ENCODE results near the gene PLCD1. TPM values are rescaled to one million over a fixed set of nuclear protein-coding genes. Genes with fewer than 3 reads are reported as not detected.
"Not testable (repeated sequence)": the region's sequence is repeated elsewhere in the genome, so short reads cannot be mapped to it uniquely, and the experiment has no call there.

PLCD1 gene
- total RNA-seq, 3 donors from 2014 or later, result 1.8 to 3.4 (median 1.9) TPM

DNA sequence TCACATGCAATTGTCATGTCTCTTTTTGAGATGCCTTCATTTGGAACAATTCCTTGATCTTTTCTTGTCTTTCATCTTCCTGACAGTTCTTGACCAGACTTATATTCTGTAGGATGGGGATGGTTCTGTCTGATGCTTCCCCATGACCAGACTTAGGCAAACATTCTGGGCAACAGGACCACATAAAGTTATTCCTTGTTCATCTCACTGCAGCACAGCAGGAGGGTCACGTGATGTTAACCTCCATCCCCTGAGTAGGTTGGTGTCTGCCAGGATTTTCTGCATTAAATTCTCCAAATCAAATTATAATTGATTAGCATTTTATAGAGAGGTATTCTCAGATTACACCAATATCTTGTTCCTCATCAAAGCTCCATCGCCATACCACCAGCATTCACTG lies 17.4 kb upstream of the PLCD1 start:
- H3K36me3 Mint-ChIP-seq (ENCODE audit: insufficient read depth), result peaks cover 8% of the 10 kb centered on the region
- H3K4me1 Mint-ChIP-seq (ENCODE audit: low read depth), result peaks cover 1% of the 10 kb centered on the region
- ATAC-seq, result no peak
- no peak overlapping the region for H3K4me3 Mint-ChIP-seq
- H3K27me3 Mint-ChIP-seq (ENCODE audit: low read depth), result no peaks in the 10 kb centered on the region
- no peak for DNase-seq
- H3K9me3 Mint-ChIP-seq, result no peaks in the 10 kb centered on the region

GRCh38 chr3:38046027-38046426 lies 16.6 kb upstream of the PLCD1 start:
- ATAC-seq (no peak), DNase-seq (no peak)
- peaks cover 1% of the 10 kb centered on the region for H3K4me1 Mint-ChIP-seq (ENCODE audit: low read depth)
- H3K9me3 Mint-ChIP-seq, result no peaks in the 10 kb centered on the region
- H3K36me3 Mint-ChIP-seq (ENCODE audit: insufficient read depth), result peaks cover 8% of the 10 kb centered on the region
- no peak overlapping the region for H3K4me3 Mint-ChIP-seq
- no peaks in the 10 kb centered on the region for H3K27me3 Mint-ChIP-seq (ENCODE audit: low read depth)

DNA sequence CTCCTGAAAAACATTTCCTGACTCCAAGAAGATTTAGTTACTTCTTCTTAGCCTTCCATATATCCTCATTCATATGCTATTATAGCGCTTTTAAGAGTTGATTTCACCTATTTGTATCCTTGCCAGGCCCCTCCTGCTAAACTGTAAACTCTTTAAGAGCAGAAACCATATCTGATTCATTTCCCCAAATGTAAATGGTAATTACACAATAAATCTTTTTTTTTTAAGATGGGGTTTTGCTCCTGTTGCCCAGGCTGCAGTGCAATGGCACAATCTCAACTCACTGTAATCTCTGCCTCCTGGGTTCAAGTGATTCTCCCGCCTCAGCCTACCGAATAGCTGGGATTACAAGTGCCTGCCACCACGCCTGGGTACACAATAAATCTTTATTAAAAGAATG lies 14.0 kb upstream of the PLCD1 start:
- Mint-ChIP-seq H3K27me3 (ENCODE audit: low read depth) (no peaks in the 10 kb centered on the region), H3K36me3 (ENCODE audit: insufficient read depth) (peaks cover 8% of the 10 kb centered on the region), H3K9me3 (peaks cover 4% of the 10 kb centered on the region), H3K4me3 (no peak overlapping the region), H3K4me1 (ENCODE audit: low read depth) (peaks cover 22% of the 10 kb centered on the region)
- DNase-seq (no peak), ATAC-seq (no peak)

- Mint-ChIP-seq H3K36me3 (ENCODE audit: insufficient read depth) (peaks cover 5% of the 10 kb centered on the region), H3K9me3 (peaks cover 10% of the 10 kb centered on the region), H3K4me3 (peak overlapping the region; percentile 76), H3K4me1 (ENCODE audit: low read depth) (peaks cover 38% of the 10 kb centered on the region), H3K27me3 (ENCODE audit: low read depth) (no peaks in the 10 kb centered on the region)
- DNase-seq, result no peak
- ATAC-seq, result no peak
Measured at GRCh38 chr3:38040401-38040800, 11.0 kb upstream of the PLCD1 start.

DNA sequence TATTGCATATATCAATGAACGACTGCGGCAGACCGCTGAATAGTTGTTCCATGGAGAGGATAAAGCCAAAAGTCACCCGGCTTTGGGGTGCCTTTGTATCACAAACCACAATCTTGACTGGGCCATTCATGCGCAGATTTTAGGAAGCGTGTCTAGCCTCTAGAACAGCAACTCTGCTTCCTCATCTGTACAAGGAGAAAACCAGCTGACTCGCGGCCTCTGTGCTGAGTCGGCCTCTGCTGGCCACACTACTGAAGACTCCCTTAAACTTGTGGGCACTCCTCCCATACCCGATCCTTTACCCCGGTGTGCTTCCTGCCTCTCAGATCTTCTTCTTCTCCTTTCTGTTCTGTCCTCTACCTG lies 10.4 kb upstream of the PLCD1 start:
- H3K4me3 Mint-ChIP-seq, result peak overlapping the region; percentile 76
- ATAC-seq, result peak; percentile 11 to 16
- H3K27me3 Mint-ChIP-seq (ENCODE audit: low read depth), result no peaks in the 10 kb centered on the region
- H3K9me3 Mint-ChIP-seq, result peaks cover 10% of the 10 kb centered on the region
- peaks cover 38% of the 10 kb centered on the region for H3K4me1 Mint-ChIP-seq (ENCODE audit: low read depth)
- peak; percentile 38 for DNase-seq
- H3K36me3 Mint-ChIP-seq (ENCODE audit: insufficient read depth), result peaks cover 5% of the 10 kb centered on the region

- Mint-ChIP-seq H3K9me3 (peaks cover 10% of the 10 kb centered on the region), H3K4me1 (ENCODE audit: low read depth) (peaks cover 36% of the 10 kb centered on the region), H3K36me3 (ENCODE audit: insufficient read depth) (peaks cover 5% of the 10 kb centered on the region), H3K27me3 (ENCODE audit: low read depth) (no peaks in the 10 kb centered on the region), H3K4me3 (peak within 1 kb of the TSS; percentile 76)
- peak; percentile 67 for DNase-seq
- ATAC-seq, result peak; percentile 61 to 72
Measured at GRCh38 chr3:38039101-38039898, 9.9 kb upstream of the PLCD1 start, which contains the start of gene DLEC1. Gene DLEC1 (plus strand): TSS chr3:38039208. CDS start chr3:38039226, 18 bp downstream.

DNA sequence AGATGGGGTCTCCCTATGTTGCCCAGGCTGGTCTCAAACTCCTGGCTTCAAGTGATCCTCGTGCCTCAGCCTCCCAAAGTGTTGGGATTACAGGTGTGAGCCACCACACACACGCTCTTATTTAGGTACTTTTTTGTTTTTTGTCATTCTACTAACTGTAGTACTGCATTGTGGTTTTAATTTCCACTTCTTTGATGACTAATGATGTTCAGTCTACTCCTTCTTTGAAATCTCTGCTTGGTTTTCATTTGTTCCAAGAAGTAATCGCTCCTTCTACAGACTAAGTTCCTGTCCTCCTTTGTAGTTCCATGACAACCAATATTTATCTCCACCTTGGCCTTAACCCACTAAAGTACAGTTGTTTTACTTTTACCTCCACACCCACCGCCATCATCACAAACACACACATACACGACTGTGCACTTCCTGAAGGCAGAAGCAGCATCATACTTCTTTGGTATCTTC lies 9.0 kb upstream of the PLCD1 start:
- Mint-ChIP-seq H3K4me1 (ENCODE audit: low read depth) (peaks cover 36% of the 10 kb centered on the region), H3K4me3 (peak overlapping the region; percentile 76)
- peak; percentile 60 to 68 for ATAC-seq

DNA sequence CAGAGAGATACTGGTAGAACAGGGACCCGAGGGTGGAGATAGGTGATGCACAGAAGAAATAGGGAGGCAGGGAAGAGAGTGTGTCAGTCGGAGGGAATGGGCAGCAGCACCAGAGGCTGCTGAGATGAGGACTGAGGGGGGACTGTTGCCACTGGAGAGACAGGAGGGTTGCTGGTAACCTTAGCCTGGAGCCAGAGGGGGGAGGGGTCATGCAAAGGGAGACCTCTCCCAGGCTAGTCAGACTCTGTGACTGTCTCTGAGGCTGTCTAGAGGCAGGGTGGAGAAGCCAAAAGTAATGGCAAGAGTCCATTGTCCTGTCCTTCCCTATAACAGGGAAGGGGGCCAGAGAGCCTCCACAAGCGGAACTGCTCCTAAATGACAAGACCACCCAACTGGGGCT lies 7.5 kb upstream of the PLCD1 start:
- Mint-ChIP-seq H3K27me3 (ENCODE audit: low read depth) (peaks cover 3% of the 10 kb centered on the region), H3K4me3 (no peak overlapping the region), H3K9me3 (peaks cover 10% of the 10 kb centered on the region), H3K4me1 (ENCODE audit: low read depth) (peaks cover 36% of the 10 kb centered on the region), H3K36me3 (ENCODE audit: insufficient read depth) (peaks cover 5% of the 10 kb centered on the region)
- ATAC-seq (no peak), DNase-seq (no peak)

More for the DNA sequence above, 9.0 kb upstream of the PLCD1 start:
- DNase-seq, result peak; percentile 34
- Mint-ChIP-seq H3K9me3 (peaks cover 10% of the 10 kb centered on the region), H3K36me3 (ENCODE audit: insufficient read depth) (peaks cover 5% of the 10 kb centered on the region), H3K27me3 (ENCODE audit: low read depth) (peaks cover under 1% of the 10 kb centered on the region)

DNA sequence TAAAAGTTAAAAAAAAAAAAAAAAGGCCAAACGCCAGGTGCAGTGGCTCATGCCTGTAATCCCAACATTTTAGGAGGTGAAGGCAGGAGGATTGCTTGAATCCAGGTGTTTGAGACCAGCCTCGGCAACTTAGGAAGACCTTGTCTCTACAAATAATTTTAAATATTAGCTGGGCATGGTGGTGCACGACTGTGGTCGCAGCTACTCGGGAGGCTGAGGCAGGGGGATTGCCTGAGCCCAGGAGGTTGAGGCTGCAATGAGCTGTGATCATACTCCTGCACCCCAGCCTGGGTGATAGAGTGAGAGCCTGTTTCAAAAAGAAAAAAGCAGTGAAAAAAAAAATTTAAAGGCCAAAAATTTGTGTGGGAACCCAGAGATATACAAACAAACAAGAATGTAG lies 6.8 kb upstream of the PLCD1 start:
- Mint-ChIP-seq H3K36me3 (ENCODE audit: insufficient read depth) (peaks cover 5% of the 10 kb centered on the region), H3K27me3 (ENCODE audit: low read depth) (peaks cover 3% of the 10 kb centered on the region), H3K4me3 (no peak overlapping the region), H3K9me3 (peaks cover 10% of the 10 kb centered on the region), H3K4me1 (ENCODE audit: low read depth) (peaks cover 40% of the 10 kb centered on the region)
- ATAC-seq (no peak), DNase-seq (no peak)

GRCh38 chr3:38034335-38034734 lies 4.9 kb upstream of the PLCD1 start:
- DNase-seq; H3K27me3 Mint-ChIP-seq (ENCODE audit: low read depth); ATAC-seq; H3K4me3 Mint-ChIP-seq; H3K36me3 Mint-ChIP-seq (ENCODE audit: insufficient read depth): not testable (repeated sequence)
- H3K4me1 Mint-ChIP-seq (ENCODE audit: low read depth), result peaks cover 38% of the 10 kb centered on the region
- H3K9me3 Mint-ChIP-seq, result peaks cover 10% of the 10 kb centered on the region

- not testable (repeated sequence) for H3K36me3 Mint-ChIP-seq (ENCODE audit: insufficient read depth); DNase-seq; H3K27me3 Mint-ChIP-seq (ENCODE audit: low read depth); H3K9me3 Mint-ChIP-seq; H3K4me3 Mint-ChIP-seq; ATAC-seq
- H3K4me1 Mint-ChIP-seq (ENCODE audit: low read depth), result peaks cover 31% of the 10 kb centered on the region
Measured at GRCh38 chr3:38033586-38033985, 4.1 kb upstream of the PLCD1 start.

DNA sequence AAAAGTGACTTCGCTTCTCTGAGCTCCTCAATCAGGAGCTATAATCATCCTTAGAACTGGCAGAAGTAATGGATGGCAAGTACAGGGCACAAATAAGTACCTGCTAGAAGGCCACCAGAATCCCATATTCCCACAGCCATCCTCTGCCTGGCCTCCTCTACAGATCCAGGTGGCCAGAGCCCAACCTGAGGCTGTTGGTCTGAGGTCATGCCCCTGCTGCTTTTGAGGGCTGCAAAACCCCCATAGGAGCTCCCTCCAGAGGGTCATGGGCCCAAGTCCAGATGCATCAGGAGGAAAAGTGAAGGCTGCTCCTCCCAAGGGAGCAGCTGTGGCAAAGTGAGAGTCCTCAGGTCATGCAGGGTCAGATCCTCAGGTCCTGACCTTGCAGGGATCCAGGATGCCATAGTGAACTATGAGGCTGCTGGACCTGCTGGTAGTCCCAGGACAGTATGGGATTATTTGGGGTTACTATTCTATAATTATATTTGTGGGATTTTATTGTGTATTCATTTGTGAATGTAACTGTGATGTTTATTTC lies 3.0 kb upstream of the PLCD1 start:
- H3K4me3 Mint-ChIP-seq, result no peak overlapping the region
- DNase-seq (no peak), ATAC-seq (no peak)
- H3K4me1 Mint-ChIP-seq (ENCODE audit: low read depth), result peaks cover 25% of the 10 kb centered on the region
- H3K9me3 Mint-ChIP-seq, result no peaks in the 10 kb centered on the region
- H3K36me3 Mint-ChIP-seq (ENCODE audit: insufficient read depth), result no peaks in the 10 kb centered on the region
- H3K27me3 Mint-ChIP-seq (ENCODE audit: low read depth), result peaks cover 3% of the 10 kb centered on the region

- Mint-ChIP-seq H3K9me3 (no peaks in the 10 kb centered on the region), H3K27me3 (ENCODE audit: low read depth) (peaks cover 3% of the 10 kb centered on the region), H3K4me1 (ENCODE audit: low read depth) (peaks cover 21% of the 10 kb centered on the region), H3K36me3 (ENCODE audit: insufficient read depth) (no peaks in the 10 kb centered on the region), H3K4me3 (peak overlapping the region; percentile 53)
- ATAC-seq, result peak; percentile 64 to 72
- DNase-seq, result peak; percentile 54
Measured at GRCh38 chr3:38031022-38031994, 1.9 kb upstream of the PLCD1 start.
